IMR-90 (cell line): ENCODE data around the gene EBF3. TPM values are rescaled to one million over a fixed set of nuclear protein-coding genes. Genes with fewer than 3 reads are reported as not detected.

Source experiments
- ATAC-seq: fragments of 200-7000 bp; cut with Tn5 transposase; 2 replicates; pipeline ENCODE4 v1.9.1; 2020; ENCODE audit warnings: low read depth, mild to moderate bottlenecking, moderate library complexity
- BruUV-seq: library from RNA; stranded (reverse); fragments of 400-500 nt; replicated peaks from 2 replicates; lab custom pipeline; 2021; lab: Mats Ljungman, UMichigan
- CTCF ChIA-PET: fragments of 300-600 bp; formaldehyde crosslinking; extraction: SDS; loops from one replicate; lab custom pipeline; 2021; ENCODE audit warnings: antibody characterized with exemption; lab: Yijun Ruan, JAX
- POLR2A ChIA-PET: fragments of 300-600 bp; sonication (Branson Sonifier 250); formaldehyde crosslinking; loops from one replicate; lab custom pipeline; 2022; ENCODE audit warnings: antibody characterized with exemption; ENCODE audit not compliant: unreplicated experiment; lab: Charles Lee
- DNase-seq: peaks from one replicate; pipeline ENCODE4 v3.0.0; 2013
- H2AFZ ChIP-seq: replicated peaks from 2 replicates; pipeline ENCODE3; 2013; ENCODE audit warnings: low read length, mild to moderate bottlenecking; ENCODE audit not compliant: poor library complexity
- H2AK5ac ChIP-seq: 2 replicates; pipeline ENCODE4 v1.6.1; 2013; ENCODE audit warnings: low read depth, low read length, inconsistent platforms
- H2AK9ac ChIP-seq: replicated peaks from 2 replicates; pipeline ENCODE3; 2013; ENCODE audit warnings: mild to moderate bottlenecking, low read depth, low read length, moderate library complexity; ENCODE audit not compliant: poor library complexity
- H2BK120ac ChIP-seq: 2 replicates; pipeline ENCODE4 v1.6.1; 2013; ENCODE audit warnings: low read depth, low read length, inconsistent platforms
- H2BK15ac ChIP-seq: 3 replicates; pipeline ENCODE4 v1.6.1; 2013; ENCODE audit warnings: low read depth, low read length, inconsistent platforms
- H2BK20ac ChIP-seq: 2 replicates; pipeline ENCODE4 v1.6.1; 2013; ENCODE audit warnings: low read depth, mild to moderate bottlenecking, inconsistent platforms, low read length, moderate library complexity
- H2BK5ac ChIP-seq: 2 replicates; pipeline ENCODE4 v1.6.1; 2013; ENCODE audit warnings: mild to moderate bottlenecking, low read depth, low read length, inconsistent platforms; ENCODE audit not compliant: poor library complexity, severe bottlenecking
- H3K14ac ChIP-seq: replicated peaks from 2 replicates; pipeline ENCODE4 v1.6.1; 2013; ENCODE audit warnings: low read depth, low read length, inconsistent platforms
- H3K18ac ChIP-seq: 2 replicates; pipeline ENCODE4 v1.6.1; 2013; ENCODE audit warnings: low read depth, low read length, control low read depth
- H3K23ac ChIP-seq: 2 replicates; pipeline ENCODE4 v1.6.1; 2013; ENCODE audit warnings: low read depth, low read length, inconsistent platforms
- H3K27ac ChIP-seq: 2 replicates; pipeline ENCODE4 v1.5.1; 2013; ENCODE audit warnings: mild to moderate bottlenecking, control low read depth, low read length; ENCODE audit not compliant: insufficient read depth
- H3K27me3 ChIP-seq: 2 replicates; pipeline ENCODE4 v1.6.1; 2013; ENCODE audit warnings: low read length; ENCODE audit not compliant: control insufficient read depth, insufficient read depth
- H3K36me3 ChIP-seq: 2 replicates; pipeline ENCODE4 v1.6.1; 2013; ENCODE audit warnings: low read length, mixed read lengths; ENCODE audit not compliant: control insufficient read depth, insufficient read depth
- H3K4ac ChIP-seq: 2 replicates; pipeline ENCODE4 v1.6.1; 2013; ENCODE audit warnings: low read depth, low read length, inconsistent platforms
- H3K4me1 ChIP-seq: 2 replicates; pipeline ENCODE4 v1.6.1; 2013; ENCODE audit warnings: low read length, mixed read lengths; ENCODE audit not compliant: control insufficient read depth, insufficient read depth
- H3K4me2 ChIP-seq: 2 replicates; pipeline ENCODE4 v1.6.1; 2013; ENCODE audit warnings: low read depth, mild to moderate bottlenecking, control low read depth, low read length, moderate library complexity
- H3K4me3 ChIP-seq: 2 replicates; pipeline ENCODE4 v1.5.1; 2013; ENCODE audit warnings: low read depth, mild to moderate bottlenecking, control low read depth, low read length, moderate library complexity; ENCODE audit not compliant: insufficient read depth
- H3K56ac ChIP-seq: 2 replicates; pipeline ENCODE4 v1.6.1; 2013; ENCODE audit warnings: low read length, inconsistent platforms; ENCODE audit not compliant: insufficient read depth; ENCODE audit errors: extremely low read depth
- H3K79me1 ChIP-seq, 2 experiments: 2 replicates each; pipeline ENCODE4 v1.6.1; 2013; ENCODE audit warnings: low read length in 2 of 2, inconsistent platforms in 1 of 2, low read depth in 1 of 2
- H3K9ac ChIP-seq: 2 replicates; pipeline ENCODE4 v1.6.1; 2013; ENCODE audit warnings: low read depth, low read length, control low read depth
- H3K9me1 ChIP-seq: 2 replicates; pipeline ENCODE4 v1.6.1; 2013; ENCODE audit warnings: low read length, inconsistent platforms; ENCODE audit not compliant: insufficient read depth
- H3K9me3 ChIP-seq: 2 replicates; pipeline ENCODE4 v1.6.1; 2013; ENCODE audit warnings: low read length; ENCODE audit not compliant: control insufficient read depth, insufficient read depth
- H4K20me1 ChIP-seq: 2 replicates; pipeline ENCODE4 v1.6.1; 2013; ENCODE audit warnings: low read length, inconsistent platforms; ENCODE audit not compliant: insufficient read depth
- H4K5ac ChIP-seq: 2 replicates; pipeline ENCODE4 v1.6.1; 2013; ENCODE audit warnings: mild to moderate bottlenecking, low read depth, low read length, control low read depth
- H4K8ac ChIP-seq, 2 experiments: 2 replicates each; pipeline ENCODE4 v1.6.1; 2013; ENCODE audit warnings: low read depth in 2 of 2, low read length in 2 of 2, control low read depth in 1 of 2, inconsistent platforms in 1 of 2
- H4K91ac ChIP-seq: 2 replicates; pipeline ENCODE4 v1.6.1; 2013; ENCODE audit warnings: low read depth, low read length, inconsistent platforms; ENCODE audit not compliant: insufficient read depth
- BHLHE40 ChIP-seq: fragments of 150-350 bp; IDR thresholded peaks from 2 replicates; pipeline ENCODE4 v1.6.1; 2016; ENCODE audit warnings: mild to moderate bottlenecking, low read depth, low read length
- CEBPB ChIP-seq: IDR thresholded peaks from 2 replicates; pipeline ENCODE4 v1.6.1; 2012; ENCODE audit warnings: low read depth, low read length, improper control_type of control experiment
- CHD1 ChIP-seq: IDR thresholded peaks from 2 replicates; pipeline ENCODE4 v1.6.1; 2012; ENCODE audit warnings: low read depth, low read length, improper control_type of control experiment
- CTCF ChIP-seq: conservative IDR thresholded peaks from 2 replicates; pipeline ENCODE4 v1.5.1; 2012; ENCODE audit warnings: mild to moderate bottlenecking, low read depth, low read length, improper control_type of control experiment
- ELK1 ChIP-seq: fragments of 150-350 bp; IDR thresholded peaks from 2 replicates; pipeline ENCODE4 v1.6.1; 2016; ENCODE audit warnings: low read depth, mild to moderate bottlenecking, low read length, moderate library complexity, borderline replicate concordance
- FOS ChIP-seq: fragments of 150-350 bp; IDR thresholded peaks from 2 replicates; pipeline ENCODE4 v1.6.1; 2016; ENCODE audit warnings: low read depth, low read length
- MAFK ChIP-seq: IDR thresholded peaks from 2 replicates; pipeline ENCODE4 v1.6.1; 2012; ENCODE audit warnings: low read depth, low read length, improper control_type of control experiment
- MAZ ChIP-seq: IDR thresholded peaks from 2 replicates; pipeline ENCODE4 v1.6.1; 2012; ENCODE audit warnings: low read depth, mild to moderate bottlenecking, low read length, improper control_type of control experiment, moderate library complexity, borderline replicate concordance
- MXI1 ChIP-seq: IDR thresholded peaks from 2 replicates; pipeline ENCODE4 v1.6.1; 2012; ENCODE audit warnings: low read depth, mild to moderate bottlenecking, low read length, moderate library complexity, borderline replicate concordance
- NFE2L2 ChIP-seq: fragments of 150-350 bp; IDR thresholded peaks from 2 replicates; pipeline ENCODE4 v1.6.1; 2016; ENCODE audit warnings: low read depth, mild to moderate bottlenecking, low read length
- POLR2A ChIP-seq: IDR thresholded peaks from 2 replicates; pipeline ENCODE4 v1.6.1; 2012; ENCODE audit warnings: mild to moderate bottlenecking, low read depth, low read length
- RAD21 ChIP-seq: IDR thresholded peaks from 2 replicates; pipeline ENCODE4 v1.6.1; 2012; ENCODE audit warnings: low read length, improper control_type of control experiment
- RCOR1 ChIP-seq: IDR thresholded peaks from 2 replicates; pipeline ENCODE4 v1.6.1; 2012; ENCODE audit warnings: mild to moderate bottlenecking, low read length, improper control_type of control experiment; ENCODE audit not compliant: insufficient replicate concordance
- RFX5 ChIP-seq: IDR thresholded peaks from 2 replicates; pipeline ENCODE4 v1.8.0; 2012; ENCODE audit warnings: low read depth, mild to moderate bottlenecking, low read length, moderate library complexity
- SMC3 ChIP-seq: fragments of 150-350 bp; IDR thresholded peaks from 2 replicates; pipeline ENCODE4 v1.6.1; 2016; ENCODE audit warnings: low read depth, mild to moderate bottlenecking, antibody characterized with exemption, low read length, moderate library complexity
- USF2 ChIP-seq: fragments of 150-350 bp; IDR thresholded peaks from 2 replicates; pipeline ENCODE4 v1.6.1; 2017; ENCODE audit warnings: mild to moderate bottlenecking, antibody characterized with exemption, low read length, low read depth
- WGBS, 2 experiments: methylation state at CpG; one replicate each; pipeline versions ENCODE4 v1.1.5 to v1.1.7; 2013; ENCODE audit warnings: missing lambda C conversion rate in 2 of 2; ENCODE audit not compliant: insufficient read length in 1 of 2; ENCODE audit errors: extremely low coverage in 2 of 2; 5-methylcytosine and 5-hydroxymethylcytosine counted together
- dilution Hi-C: fragments of 300-500 bp; cut with HindIII; formaldehyde crosslinking; loops from one replicate; pipeline ENCODE4 v1.14.3; 2018; ENCODE audit warnings: low sequenced_read_pairs; ENCODE audit not compliant: unreplicated experiment
- in situ Hi-C: fragments of 300-500 bp; cut with MboI; formaldehyde crosslinking; loops from 3 replicates; pipeline ENCODE4 v1.14.3; 2019; ENCODE audit warnings: low sequenced_read_pairs, inconsistent platforms, mixed read lengths
- intact Hi-C: fragments of 100-400 bp; cut with micrococcal nuclease; formaldehyde crosslinking; loops from 2 replicates; pipeline ENCODE4 v1.10.0; 2022
- polyA plus RNA-seq, 3 experiments: library from polyadenylated mRNA; depleted of rRNA; stranded (reverse); fragments of >200 nt; gene quantifications; 2 replicates each; pipeline ENCODE4 v1.2.3, GENCODE V29; 2012; ENCODE audit warnings: low replicate concordance in 1 of 3
- total RNA-seq: library from RNA; depleted of rRNA; stranded (reverse); fragments of >200 nt; gene quantifications from 2 replicates; pipeline ENCODE4 v1.2.3, GENCODE V29; 2012

EBF3 gene
- total and polyA plus RNA-seq, 2 of the 4 experiments (the other 2 are of a cell fraction) = 0.36 to 0.70 TPM

GRCh38 chr10:129833994-129834739 lies 129.9 kb downstream of the EBF3 start:
- ATAC-seq = no peak
- no peak overlapping the region for H2BK15ac ChIP-seq
- H2AFZ ChIP-seq = no peak overlapping the region
- no peak overlapping the region for H3K23ac ChIP-seq
- TF ChIP-seq CEBPB = no peak
- TF ChIP-seq RAD21 = no peak
- TF ChIP-seq RFX5 = no peak
- no peak for TF ChIP-seq ELK1
- no peak for TF ChIP-seq MAFK
- TF ChIP-seq POLR2A = no peak
- no peak for TF ChIP-seq MXI1
- TF ChIP-seq BHLHE40 = no peak
- no peak for TF ChIP-seq CTCF
- no peak for TF ChIP-seq CHD1
- TF ChIP-seq SMC3 = no peak
- no peak for TF ChIP-seq MAZ
- TF ChIP-seq NFE2L2 = no peak
- no peak for TF ChIP-seq RCOR1
- TF ChIP-seq USF2 = no peak
- TF ChIP-seq FOS = no peak
- no peak overlapping the region for H3K9ac ChIP-seq
- dilution Hi-C loops = no loop called here
- H3K56ac ChIP-seq = no peak overlapping the region
- no peak overlapping the region for H2BK20ac ChIP-seq
- H3K14ac ChIP-seq = no peak overlapping the region
- H3K79me1 ChIP-seq = no peaks in the 10 kb centered on the region
- H3K36me3 ChIP-seq = no peaks in the 10 kb centered on the region
- no peak overlapping the region for H2BK5ac ChIP-seq
- intact Hi-C loops = no loop called here
- H4K20me1 ChIP-seq = no peaks in the 10 kb centered on the region
- H3K27ac ChIP-seq = no peak overlapping the region
- H2BK120ac ChIP-seq = no peak overlapping the region
- no peak overlapping the region for H4K91ac ChIP-seq
- H3K9me1 ChIP-seq = no peaks in the 10 kb centered on the region
- WGBS, 2 experiments = 71% methylated on average over 8 of the region's 15 CpGs; no CpG with 5 or more reads in 1 of the 2 experiments
- H3K4me1 ChIP-seq = no peaks in the 10 kb centered on the region
- H3K9me3 ChIP-seq = peaks cover 14% of the 10 kb centered on the region
- H3K4me2 ChIP-seq = no peak overlapping the region
- no TSS peak for BruUV-seq
- in situ Hi-C loops = no loop called here
- no peak overlapping the region for H2AK9ac ChIP-seq
- H2AK5ac ChIP-seq = no peak overlapping the region
- H4K5ac ChIP-seq = no peak overlapping the region
- no peak overlapping the region for H3K4me3 ChIP-seq
- no peaks in the 10 kb centered on the region for H3K27me3 ChIP-seq
- POLR2A ChIA-PET = no interaction called here
- no peak overlapping the region for H3K4ac ChIP-seq
- DNase-seq = no peak
- CTCF ChIA-PET = no interaction called here
- H3K18ac ChIP-seq = no peak overlapping the region
- no peak overlapping the region for H4K8ac ChIP-seq
